HEK293 (cell line): ENCODE data around the gene DCUN1D3.

ENCODE experiments used
- CTCF ChIP-seq: fragments of 450-650 bp; formaldehyde crosslinking; IDR thresholded peaks from 2 replicates; pipeline ENCODE4 v1.5.1; 2016; ENCODE audit warnings: missing biosample characterization, missing genetic modification characterization
- ELK4 ChIP-seq: IDR thresholded peaks from 2 replicates; pipeline ENCODE4 v1.6.1; 2011; ENCODE audit warnings: mild to moderate bottlenecking, low read depth, low read length, borderline replicate concordance
- KLF10 ChIP-seq: fragments of 450-650 bp; IDR thresholded peaks from 2 replicates; pipeline ENCODE4 v1.5.1; 2018; ENCODE audit warnings: missing biosample characterization, mild to moderate bottlenecking, missing genetic modification characterization
- MZF1 ChIP-seq: fragments of 450-650 bp; formaldehyde crosslinking; IDR thresholded peaks from 2 replicates; pipeline ENCODE4 v1.5.1; 2017; ENCODE audit warnings: missing biosample characterization, missing genetic modification characterization, borderline replicate concordance
- ZNF707 ChIP-seq: fragments of 450-650 bp; formaldehyde crosslinking; IDR thresholded peaks from 2 replicates; pipeline ENCODE4 v1.5.1; 2016; ENCODE audit warnings: missing biosample characterization, missing genetic modification characterization
- ZNF747 ChIP-seq: fragments of 450-650 bp; formaldehyde crosslinking; IDR thresholded peaks from 2 replicates; pipeline ENCODE4 v1.5.1; 2016; ENCODE audit warnings: missing biosample characterization, missing genetic modification characterization

- TF ChIP-seq MZF1 (tag by site-specific recombination), result no peak
- no peak for TF ChIP-seq KLF10
- no peak for TF ChIP-seq ZNF747 (tag by site-specific recombination)
- TF ChIP-seq CTCF (tag by site-specific recombination), result peak; percentile 75
- TF ChIP-seq ZNF707 (tag by site-specific recombination), result no peak
- TF ChIP-seq ELK4, result no peak
These were observed 50.4 kb downstream of the DCUN1D3 start for GRCh38 chr16:20849589-20850390.
